Measurements from ENCODE around the gene ADRA1B. TPM values are rescaled to one million over a fixed set of nuclear protein-coding genes. Genes with fewer than 3 reads are reported as not detected.
A peak's percentile ranks its signal among the peaks of the same experiment; 100 is the strongest.

ADRA1B gene
- total and polyA plus RNA-seq, 2 of the 8 experiments (the other 6 are each of a cell fraction or from before 2014, with no cell fraction given): not detected

DNA sequence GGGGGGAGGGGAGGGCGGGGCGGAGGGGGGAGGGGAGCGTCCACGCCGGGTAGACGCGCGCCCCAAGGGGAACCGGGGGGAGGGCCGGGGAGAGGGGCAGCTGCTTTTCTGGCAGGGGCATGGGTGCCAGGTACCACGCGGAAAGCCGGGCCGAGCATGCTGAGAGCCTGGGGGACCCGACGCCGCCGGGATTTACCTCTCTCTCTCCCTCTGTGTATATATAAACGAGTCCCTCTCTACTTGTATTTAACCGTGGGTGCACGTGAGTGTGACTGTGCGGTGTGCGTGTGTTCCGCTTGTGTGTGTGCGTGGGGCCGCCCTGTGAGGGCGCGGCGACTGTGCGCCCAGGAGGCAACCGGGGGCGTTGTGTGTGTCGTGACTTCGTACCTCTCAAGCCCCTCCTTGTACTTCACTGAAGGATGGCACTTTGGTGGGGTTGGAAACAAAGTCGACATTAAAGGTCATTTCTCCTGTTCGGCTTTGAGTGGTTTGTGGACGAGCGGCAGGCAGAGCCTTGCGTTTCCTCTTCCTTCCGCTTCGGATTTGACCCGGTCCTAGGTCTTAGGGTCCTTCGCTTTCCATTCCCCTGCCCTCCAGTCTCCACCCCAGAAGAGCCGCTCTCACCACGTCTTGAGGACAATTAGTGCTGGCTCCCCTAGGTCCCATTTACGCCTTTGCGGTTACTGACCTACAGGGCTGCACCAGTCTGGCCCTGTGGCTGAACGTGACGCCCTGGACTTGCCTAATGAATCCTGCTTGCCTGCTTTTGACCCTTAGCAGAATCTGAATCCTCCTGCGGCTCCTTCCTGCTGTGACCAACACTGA lies 56.5 kb downstream of the ADRA1B start:
- POLR2A ChIA-PET (ENCODE audit: partially characterized antibody): interaction anchor here (1.1 kb wide), 2 partner anchors 14 kb away, joined by 3 to 4 read pairs; no protein-coding TSS in a partner anchor
- H3K9me3 ChIP-seq (ENCODE audit: insufficient read depth in 2 of 2, low read depth in 1 of 2, low read length in 1 of 2): no peaks in the 10 kb centered on the region
- CTCF ChIA-PET (ENCODE audit: partially characterized antibody): interaction anchor here (0.9 to 2.7 kb wide), 8 partner anchors 14 to 531 kb away, joined by 3 to 13 read pairs (median 5); no protein-coding TSS in a partner anchor
- 54% methylated on average over 40 of the region's 50 CpGs; no CpG with 5 or more reads in 1 of the 2 experiments for WGBS, 2 experiments (ENCODE audit: extremely low coverage in 1 of 2, insufficient coverage in 1 of 2, insufficient read length in 1 of 2, insufficient replicate concordance in 2 of 2, low coverage in 1 of 2, low lambda C conversion rate in 2 of 2, missing lambda C conversion rate in 1 of 2)
- H3K4me1 ChIP-seq (replicated peaks in 1 of 4; ENCODE audit: control insufficient read depth in 3 of 4, insufficient read depth in 4 of 4, low read length in 3 of 4): peaks cover 0 to 4% (median 2%) of the 10 kb centered on the region in 4 experiments; a peak in 2 of 7 replicates
- H3K36me3 ChIP-seq (ENCODE audit: control insufficient read depth in 2 of 4, insufficient read depth in 4 of 4, low read length in 3 of 4): no peaks in the 10 kb centered on the region
- peak overlapping the region; percentile 84; the same call in 1 of the 2 replicates for H2BK12ac ChIP-seq (ENCODE audit: low read depth, low read length)
- no peak for FAIRE-seq
- peak in 1 of 2 experiments; percentile 57 for DNase-seq (ENCODE audit: low read depth in 1 of 2, low spot score in 2 of 2)
- 0 out of 2 replicates have a peak overlapping the region, but pooled peaks have one; percentile 16 for H3K18ac ChIP-seq (ENCODE audit: extremely low read depth, low read length)
- no peaks in the 10 kb centered on the region for H4K20me1 ChIP-seq (replicated peaks in 1 of 2; ENCODE audit: control insufficient read depth in 1 of 2, insufficient read depth in 2 of 2, low read length in 2 of 2)
- peaks cover 26 to 41% (median 38%) of the 10 kb centered on the region in 4 experiments for H3K27me3 ChIP-seq (replicated peaks in 1 of 4; ENCODE audit: control insufficient read depth in 3 of 4, extremely low read depth in 1 of 4, insufficient read depth in 3 of 4, low read length in 3 of 4)
- peak overlapping the region; percentile 22; the same call in 1 of the 2 replicates for H2AFZ ChIP-seq (ENCODE audit: low read length)
- no peak overlapping the region for H2BK120ac ChIP-seq (replicated peaks; ENCODE audit: low read depth, low read length)
- H2AK5ac ChIP-seq (ENCODE audit: low read depth, low read length): no peak overlapping the region
- H4K8ac ChIP-seq (ENCODE audit: extremely low read depth, insufficient read depth, low read length): peak overlapping the region; percentile 72; the same call in 1 of the 2 replicates
- H3K9ac ChIP-seq (replicated peaks in 1 of 4; ENCODE audit: extremely low read depth in 1 of 4, low read depth in 3 of 4, low read length in 3 of 4): no peak overlapping the region
- H2BK5ac ChIP-seq (ENCODE audit: low read depth, low read length): no peak overlapping the region
- no peak overlapping the region for H2BK20ac ChIP-seq (ENCODE audit: low read length)
- H3K4ac ChIP-seq (replicated peaks; ENCODE audit: insufficient read length, low read depth, low read length): peak overlapping the region; percentile 75
- H3K27ac ChIP-seq (ENCODE audit: low read depth, low read length): no peak overlapping the region
- H3K14ac ChIP-seq (ENCODE audit: insufficient read length): no peak overlapping the region
- H2BK15ac ChIP-seq (ENCODE audit: low read length): peak overlapping the region; percentile 8; the same call in 1 of the 2 replicates
- no peaks in the 10 kb centered on the region for H3K79me2 ChIP-seq (ENCODE audit: control insufficient read depth in 1 of 2, insufficient read depth in 2 of 2, low read length in 2 of 2)
- no peaks in the 10 kb centered on the region for H3K79me1 ChIP-seq (ENCODE audit: low read depth, low read length)
- H3K23me2 ChIP-seq (ENCODE audit: low read depth, low read length): peaks cover 13% of the 10 kb centered on the region; the same call in 1 of the 2 replicates
- H4K91ac ChIP-seq (replicated peaks; ENCODE audit: insufficient read length, low read length): peak overlapping the region; percentile 72
- H4K5ac ChIP-seq (ENCODE audit: insufficient read length, low read depth, low read length): no peak overlapping the region
- H3K56ac ChIP-seq (replicated peaks; ENCODE audit: insufficient read length, low read depth, low read length): no peak overlapping the region
- no peak overlapping the region for H3K23ac ChIP-seq (ENCODE audit: insufficient read length)
- peak overlapping the region; percentile 18 to 62 (median 27); a peak in 5 of 8 replicates for H3K4me3 ChIP-seq (ENCODE audit: extremely low read depth in 1 of 4, insufficient read depth in 2 of 4, low read depth in 3 of 4, low read length in 4 of 4)
- peak overlapping the region; percentile 57 to 82 for H3K4me2 ChIP-seq (ENCODE audit: insufficient read depth in 1 of 2, low read depth in 2 of 2, low read length in 2 of 2)
- TF ChIP-seq CEBPB (IDR thresholded peaks at IDR 0.05; ENCODE audit: low read depth, low read length): no peak
- no peak for TF ChIP-seq KDM4A (IDR thresholded peaks at IDR 0.05; ENCODE audit: low read depth, low read length, severe bottlenecking)
- no peak for TF ChIP-seq NRF1 (IDR thresholded peaks at IDR 0.05; ENCODE audit: low read depth, low read length)
- TF ChIP-seq CBX5 (IDR thresholded peaks at IDR 0.05; ENCODE audit: low read depth, low read length): no peak
- TF ChIP-seq, protein P1, sequence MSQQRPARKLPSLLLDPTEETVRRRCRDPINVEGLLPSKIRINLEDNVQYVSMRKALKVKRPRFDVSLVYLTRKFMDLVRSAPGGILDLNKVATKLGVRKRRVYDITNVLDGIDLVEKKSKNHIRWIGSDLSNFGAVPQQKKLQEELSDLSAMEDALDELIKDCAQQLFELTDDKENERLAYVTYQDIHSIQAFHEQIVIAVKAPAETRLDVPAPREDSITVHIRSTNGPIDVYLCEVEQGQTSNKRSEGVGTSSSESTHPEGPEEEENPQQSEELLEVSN (IDR thresholded peaks at IDR 0.05): peak; percentile 83; the same call in 1 of the 2 replicates
- peak; percentile 62 for TF ChIP-seq EZH2 (IDR thresholded peaks at IDR 0.05; ENCODE audit: low read depth, low read length, severe bottlenecking)
- TF ChIP-seq SIX5 (IDR thresholded peaks at IDR 0.05; ENCODE audit: low read depth, low read length): no peak
- TF ChIP-seq, protein P2, sequence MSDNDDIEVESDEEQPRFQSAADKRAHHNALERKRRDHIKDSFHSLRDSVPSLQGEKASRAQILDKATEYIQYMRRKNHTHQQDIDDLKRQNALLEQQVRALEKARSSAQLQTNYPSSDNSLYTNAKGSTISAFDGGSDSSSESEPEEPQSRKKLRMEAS (IDR thresholded peaks at IDR 0.05): peak; percentile 82
- TF ChIP-seq CHD1 (IDR thresholded peaks at IDR 0.05; ENCODE audit: low read depth, low read length): no peak
